GM12864 (cell line): ENCODE measurements around the gene STAMBPL1.

Source experiments
- DNase-seq: peaks from one replicate; pipeline ENCODE4 v3.0.0-alpha.2; 2011; ENCODE audit warnings: low read depth
- H3K4me3 ChIP-seq: 2 replicates; pipeline ENCODE4 v1.5.1; 2011; ENCODE audit warnings: mild to moderate bottlenecking, low read depth, low read length, control low read depth
- TF ChIP-seq, protein P1 (sequence below): IDR thresholded peaks from 2 replicates; pipeline ENCODE4 v1.5.1; 2011; ENCODE audit warnings: low read depth, mild to moderate bottlenecking, moderate library complexity, low read length, control low read depth, inconsistent platforms; ENCODE audit errors: missing control alignments

Gene STAMBPL1

GRCh38 chr10:88873757-88874156 lies 6.3 kb upstream of the STAMBPL1 start:
- TF ChIP-seq, protein P1, sequence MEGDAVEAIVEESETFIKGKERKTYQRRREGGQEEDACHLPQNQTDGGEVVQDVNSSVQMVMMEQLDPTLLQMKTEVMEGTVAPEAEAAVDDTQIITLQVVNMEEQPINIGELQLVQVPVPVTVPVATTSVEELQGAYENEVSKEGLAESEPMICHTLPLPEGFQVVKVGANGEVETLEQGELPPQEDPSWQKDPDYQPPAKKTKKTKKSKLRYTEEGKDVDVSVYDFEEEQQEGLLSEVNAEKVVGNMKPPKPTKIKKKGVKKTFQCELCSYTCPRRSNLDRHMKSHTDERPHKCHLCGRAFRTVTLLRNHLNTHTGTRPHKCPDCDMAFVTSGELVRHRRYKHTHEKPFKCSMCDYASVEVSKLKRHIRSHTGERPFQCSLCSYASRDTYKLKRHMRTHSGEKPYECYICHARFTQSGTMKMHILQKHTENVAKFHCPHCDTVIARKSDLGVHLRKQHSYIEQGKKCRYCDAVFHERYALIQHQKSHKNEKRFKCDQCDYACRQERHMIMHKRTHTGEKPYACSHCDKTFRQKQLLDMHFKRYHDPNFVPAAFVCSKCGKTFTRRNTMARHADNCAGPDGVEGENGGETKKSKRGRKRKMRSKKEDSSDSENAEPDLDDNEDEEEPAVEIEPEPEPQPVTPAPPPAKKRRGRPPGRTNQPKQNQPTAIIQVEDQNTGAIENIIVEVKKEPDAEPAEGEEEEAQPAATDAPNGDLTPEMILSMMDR: no peak
- H3K4me3 ChIP-seq: no peak overlapping the region
- DNase-seq: no peak

GRCh38 chr10:88874281-88874680 lies 5.8 kb upstream of the STAMBPL1 start:
- TF ChIP-seq, protein P1: no peak
- DNase-seq: no peak
- no peak overlapping the region for H3K4me3 ChIP-seq

GRCh38 chr10:88875081-88875480 lies 5.0 kb upstream of the STAMBPL1 start:
- no peak overlapping the region for H3K4me3 ChIP-seq
- TF ChIP-seq, protein P1: no peak
- no peak for DNase-seq

- no peak for DNase-seq
- H3K4me3 ChIP-seq: no peak overlapping the region
- TF ChIP-seq, protein P1: no peak
Observed at GRCh38 chr10:88877298-88877697, 2.7 kb upstream of the STAMBPL1 start.

DNA sequence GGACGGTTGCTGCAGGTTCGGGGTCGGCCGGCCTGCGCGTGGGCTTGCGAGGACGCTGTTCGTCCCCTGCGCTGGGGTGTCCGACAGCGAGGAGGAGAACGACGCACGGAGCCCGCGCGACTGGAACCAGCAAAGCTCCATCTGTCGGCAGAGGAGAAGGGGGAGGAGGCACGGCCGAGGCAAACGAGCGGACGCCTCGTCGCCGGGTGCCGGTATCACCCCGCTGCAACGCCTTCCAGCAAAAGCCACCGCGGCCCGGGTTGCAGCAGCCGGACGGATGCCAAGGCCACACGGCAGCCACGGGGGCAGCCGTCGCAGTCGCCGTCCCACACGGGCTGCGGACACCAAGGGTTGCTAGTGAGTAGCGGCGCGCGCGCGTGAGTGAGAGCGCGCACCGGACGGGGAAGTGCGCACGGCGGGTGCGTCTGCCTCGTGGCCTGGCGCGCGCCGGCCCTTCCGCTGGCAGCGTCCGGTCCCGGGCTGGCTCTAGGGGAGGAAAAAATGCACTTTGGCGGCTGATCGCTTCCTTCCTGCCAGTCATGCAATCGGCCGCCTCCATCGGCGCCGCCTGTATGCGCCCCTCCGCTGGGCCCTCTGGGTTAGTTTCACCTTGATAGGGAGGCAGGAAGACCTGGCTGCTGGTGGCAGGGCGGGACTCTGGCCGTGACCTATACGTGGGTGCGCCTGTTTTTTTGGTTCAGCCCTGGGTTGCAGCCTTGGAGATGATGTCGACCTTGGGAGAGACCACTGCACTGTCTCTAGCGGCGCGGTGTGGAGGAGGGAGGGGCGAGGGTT lies 434 bp downstream of the STAMBPL1 start:
- TF ChIP-seq, protein P1: peak; percentile 5
- H3K4me3 ChIP-seq: peak overlapping the region; percentile 97
- DNase-seq: peak; percentile 79

GRCh38 chr10:88881320-88881719 lies 1.3 kb downstream of the STAMBPL1 start:
- no peak for DNase-seq
- H3K4me3 ChIP-seq: peak overlapping the region; percentile 97
- TF ChIP-seq, protein P1: no peak
